ENCODE measurements around the gene PIP5K1A.
"Not testable (repeated sequence)": the region's sequence is repeated elsewhere in the genome, so short reads cannot be mapped to it uniquely, and the experiment has no call there.

PIP5K1A gene

GRCh38 chr1:151193856-151194255 is 4.5 kb upstream of the PIP5K1A start:
- DNase-seq = no peak

- DNase-seq = not testable (repeated sequence)
These were observed 3.3 kb upstream of the PIP5K1A start for GRCh38 chr1:151194894-151195594.

GRCh38 chr1:151196292-151196800 is 2.0 kb upstream of the PIP5K1A start:
- DNase-seq = peak; percentile 97 to 98

GRCh38 chr1:151197863-151198253 is 494 bp upstream of the PIP5K1A start:
- peak in 1 of 2 experiments; percentile 69 for DNase-seq

- DNase-seq = peak in 1 of 2 experiments; percentile 17
These were observed 1.7 kb downstream of the PIP5K1A start for GRCh38 chr1:151199873-151200581.

GRCh38 chr1:151205381-151205965 is 7.1 kb downstream of the PIP5K1A start:
- DNase-seq = not testable (repeated sequence)

GRCh38 chr1:151210830-151211229 is 12.5 kb downstream of the PIP5K1A start:
- no peak for DNase-seq

GRCh38 chr1:151211972-151212705 is 13.8 kb downstream of the PIP5K1A start:
- DNase-seq = no peak

- DNase-seq = no peak
These were observed 15.2 kb downstream of the PIP5K1A start for GRCh38 chr1:151213560-151213959.

GRCh38 chr1:151221616-151222015 is 23.3 kb downstream of the PIP5K1A start:
- DNase-seq = no peak

- DNase-seq = no peak
These were observed 23.8 kb downstream of the PIP5K1A start for GRCh38 chr1:151222130-151222529.

- DNase-seq = no peak
These were observed 36.9 kb downstream of the PIP5K1A start for GRCh38 chr1:151235235-151235634.

- DNase-seq = no peak
These were observed 39.5 kb downstream of the PIP5K1A start for GRCh38 chr1:151237678-151238466.

- no peak for DNase-seq
These were observed 40.1 kb downstream of the PIP5K1A start for GRCh38 chr1:151238467-151238739.

- DNase-seq = no peak
These were observed 44.1 kb downstream of the PIP5K1A start for GRCh38 chr1:151242442-151242841.

GRCh38 chr1:151243683-151244216 is 45.4 kb downstream of the PIP5K1A start:
- no peak for DNase-seq

GRCh38 chr1:151246786-151247185 is 48.4 kb downstream of the PIP5K1A start:
- DNase-seq = no peak

GRCh38 chr1:151251656-151252470 is 53.5 kb downstream of the PIP5K1A start:
- peak; percentile 83 to 97 for DNase-seq

GRCh38 chr1:151254217-151255213 is 56.2 kb downstream of the PIP5K1A start, which contains the start of gene PSMD4:
Gene PSMD4 (plus strand): TSS chr1:151254734. CDS start chr1:151254783, 49 bp downstream.
- peak; percentile 99 to 100 for DNase-seq

GRCh38 chr1:151255381-151255780 is 57.0 kb downstream of the PIP5K1A start:
- no peak for DNase-seq

Measured in NCI-H526 (cell line).